ENCODE results near the gene ZSWIM1.

Gene ZSWIM1

GRCh38 chr20:45874576-45874975 is 6.5 kb upstream of the ZSWIM1 start:
- DNase-seq (ENCODE audit: insufficient read length) (no peak), FAIRE-seq (no peak)
- TF ChIP-seq TAF1 (IDR thresholded peaks at IDR 0.05; ENCODE audit: borderline replicate concordance, low read depth, low read length) (no peak), POLR2AphosphoS5 (IDR thresholded peaks at IDR 0.05; ENCODE audit: low read depth, low read length) (no peak)

GRCh38 chr20:45878076-45878761 is 2.8 kb upstream of the ZSWIM1 start:
- TF ChIP-seq TAF1 (IDR thresholded peaks at IDR 0.05; ENCODE audit: borderline replicate concordance, low read depth, low read length) (no peak), POLR2AphosphoS5 (IDR thresholded peaks at IDR 0.05; ENCODE audit: low read depth, low read length) (no peak), POLR2A (IDR thresholded peaks at IDR 0.05; ENCODE audit: low read depth, low read length) (no peak)
- DNase-seq (ENCODE audit: insufficient read length) (no peak), FAIRE-seq (no peak)

- DNase-seq (ENCODE audit: insufficient read length) (no peak), FAIRE-seq (no peak)
- TF ChIP-seq POLR2AphosphoS5 (IDR thresholded peaks at IDR 0.05; ENCODE audit: low read depth, low read length), result no peak
- TF ChIP-seq POLR2A (IDR thresholded peaks at IDR 0.05; ENCODE audit: low read depth, low read length), result no peak
- no peak for TF ChIP-seq TAF1 (IDR thresholded peaks at IDR 0.05; ENCODE audit: borderline replicate concordance, low read depth, low read length)
Measured at GRCh38 chr20:45882469-45883099, 1.6 kb downstream of the ZSWIM1 start.

- no peak for DNase-seq (ENCODE audit: insufficient read length)
Measured at GRCh38 chr20:45883100-45883469, 2.1 kb downstream of the ZSWIM1 start.

GRCh38 chr20:45886590-45887345 is 5.7 kb downstream of the ZSWIM1 start:
- no peak for FAIRE-seq
- DNase-seq (ENCODE audit: insufficient read length), result no peak
- TF ChIP-seq POLR2AphosphoS5 (IDR thresholded peaks at IDR 0.05; ENCODE audit: low read depth, low read length), result no peak
- TF ChIP-seq TAF1 (IDR thresholded peaks at IDR 0.05; ENCODE audit: borderline replicate concordance, low read depth, low read length), result no peak
- no peak; the same call in 1 of the 2 replicates for TF ChIP-seq POLR2A (IDR thresholded peaks at IDR 0.05; ENCODE audit: low read depth, low read length)

More at GRCh38 chr20:45883100-45883469, 2.1 kb downstream of the ZSWIM1 start:
- FAIRE-seq, result no peak
- TF ChIP-seq TAF1 (IDR thresholded peaks at IDR 0.05; ENCODE audit: borderline replicate concordance, low read depth, low read length) (no peak), POLR2A (IDR thresholded peaks at IDR 0.05; ENCODE audit: low read depth, low read length) (no peak), POLR2AphosphoS5 (IDR thresholded peaks at IDR 0.05; ENCODE audit: low read depth, low read length) (no peak)

- FAIRE-seq (no peak), DNase-seq (ENCODE audit: insufficient read length) (no peak)
- TF ChIP-seq TAF1 (IDR thresholded peaks at IDR 0.05; ENCODE audit: borderline replicate concordance, low read depth, low read length) (no peak), POLR2AphosphoS5 (IDR thresholded peaks at IDR 0.05; ENCODE audit: low read depth, low read length) (no peak), POLR2A (IDR thresholded peaks at IDR 0.05; ENCODE audit: low read depth, low read length) (no peak)
Measured at GRCh38 chr20:45887346-45887715, 6.3 kb downstream of the ZSWIM1 start, which contains the start of gene SPATA25. SPATA25 (minus strand) TSS chr20:45887622; CDS start chr20:45887590, 32 bp downstream.

GRCh38 chr20:45888681-45889080 is 7.7 kb downstream of the ZSWIM1 start:
- FAIRE-seq (no peak), DNase-seq (ENCODE audit: insufficient read length) (no peak)
- TF ChIP-seq TAF1 (IDR thresholded peaks at IDR 0.05; ENCODE audit: borderline replicate concordance, low read depth, low read length), result no peak
- no peak for TF ChIP-seq POLR2A (IDR thresholded peaks at IDR 0.05; ENCODE audit: low read depth, low read length)
- TF ChIP-seq POLR2AphosphoS5 (IDR thresholded peaks at IDR 0.05; ENCODE audit: low read depth, low read length), result no peak

- FAIRE-seq (no peak), DNase-seq (ENCODE audit: insufficient read length) (no peak)
- no peak for TF ChIP-seq TAF1 (IDR thresholded peaks at IDR 0.05; ENCODE audit: borderline replicate concordance, low read depth, low read length)
- TF ChIP-seq POLR2A (IDR thresholded peaks at IDR 0.05; ENCODE audit: low read depth, low read length), result no peak
- no peak for TF ChIP-seq POLR2AphosphoS5 (IDR thresholded peaks at IDR 0.05; ENCODE audit: low read depth, low read length)
Measured at GRCh38 chr20:45890077-45890984, 9.3 kb downstream of the ZSWIM1 start.

- FAIRE-seq (peak; percentile 88), DNase-seq (ENCODE audit: insufficient read length) (peak; percentile 100)
- TF ChIP-seq TAF1 (IDR thresholded peaks at IDR 0.05; ENCODE audit: borderline replicate concordance, low read depth, low read length) (peak; percentile 73; the same call in 1 of the 2 replicates), POLR2AphosphoS5 (IDR thresholded peaks at IDR 0.05; ENCODE audit: low read depth, low read length) (no peak), POLR2A (IDR thresholded peaks at IDR 0.05; ENCODE audit: low read depth, low read length) (peak; percentile 68)
Measured at GRCh38 chr20:45890985-45891983, 10.3 kb downstream of the ZSWIM1 start, which contains the start of the genes CTSA and NEURL2. CTSA (plus strand) TSS chr20:45891335; CDS start chr20:45891569, 234 bp downstream. NEURL2 (minus strand) TSS chr20:45891208; CDS start chr20:45890991, 217 bp downstream.

All from GM12892 (cell line).